GM10248 (cell line): ENCODE results near the gene XYLT1.

Experiments used
- CTCF ChIA-PET: fragments of 300-600 bp; sonication (Branson Sonifier 250); formaldehyde crosslinking; extraction: SDS; loops from one replicate; lab custom pipeline; 2021; ENCODE audit warnings: antibody characterized with exemption; lab: Yijun Ruan, JAX
- POLR2A ChIA-PET: fragments of 350-650 bp; sonication (Branson Sonifier 250); formaldehyde crosslinking; extraction: SDS; loops from one replicate; lab custom pipeline; 2020; ENCODE audit warnings: antibody characterized with exemption; lab: Yijun Ruan, JAX
- DNase-seq: peaks from one replicate; pipeline ENCODE4 v3.0.0; 2012; ENCODE audit errors: extremely low spot score
- CTCF ChIP-seq: IDR thresholded peaks from 2 replicates; pipeline ENCODE4 v1.5.1; 2012; ENCODE audit warnings: mild to moderate bottlenecking, low read depth; ENCODE audit errors: extremely low read depth, missing control alignments, control extremely low read depth

XYLT1 gene

DNA sequence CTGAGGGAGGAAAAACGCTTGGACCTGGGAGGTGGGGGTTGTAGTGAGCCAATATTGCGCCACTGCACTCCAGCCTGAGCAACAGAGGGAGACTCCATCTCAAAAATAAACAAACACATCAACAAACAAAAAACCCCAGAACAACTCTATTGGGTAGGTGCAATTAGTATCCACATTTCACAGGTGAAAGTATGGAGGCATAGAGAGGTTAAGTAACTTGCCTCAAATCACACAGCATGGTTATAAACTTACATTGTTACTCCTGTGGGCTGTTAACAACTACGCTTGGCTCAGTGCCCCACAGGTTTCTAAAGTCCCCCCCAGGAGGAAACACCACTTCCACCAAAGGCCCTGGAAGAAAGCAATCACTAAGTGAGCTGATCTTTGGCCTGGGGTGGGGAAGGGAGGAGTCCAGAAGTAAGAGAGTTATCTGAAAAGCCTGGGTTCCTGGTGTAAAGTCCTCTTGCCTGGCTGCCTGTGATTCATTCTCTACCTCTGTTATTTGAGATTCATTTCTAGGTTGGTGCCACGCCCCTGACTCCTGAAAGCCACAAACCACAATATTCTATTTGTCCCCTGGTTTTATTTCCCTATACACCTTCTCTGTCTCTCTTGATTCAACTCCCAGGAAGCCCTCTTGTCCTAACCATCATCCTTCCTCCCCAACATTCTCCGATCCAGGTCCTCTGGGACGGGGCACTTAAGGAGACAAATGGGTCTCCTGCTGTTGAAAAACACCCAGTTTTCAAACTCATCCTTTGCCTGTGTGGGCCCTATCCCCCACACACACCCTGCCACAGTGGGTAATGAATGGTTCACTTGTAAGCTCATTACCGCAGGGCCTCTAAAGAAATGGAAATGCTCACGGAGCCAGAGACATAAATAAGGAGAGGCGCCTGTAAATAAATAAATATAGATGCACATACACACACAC, 195.4 kb downstream of the XYLT1 start:
- no peak for TF ChIP-seq CTCF
- CTCF ChIA-PET = interaction anchor here (1.0 to 2.5 kb wide), 6 partner anchors 10 to 303 kb away, joined by 3 to 8 read pairs (median 4); no protein-coding TSS in a partner anchor
- DNase-seq = no peak
- POLR2A ChIA-PET = no interaction called here

DNA sequence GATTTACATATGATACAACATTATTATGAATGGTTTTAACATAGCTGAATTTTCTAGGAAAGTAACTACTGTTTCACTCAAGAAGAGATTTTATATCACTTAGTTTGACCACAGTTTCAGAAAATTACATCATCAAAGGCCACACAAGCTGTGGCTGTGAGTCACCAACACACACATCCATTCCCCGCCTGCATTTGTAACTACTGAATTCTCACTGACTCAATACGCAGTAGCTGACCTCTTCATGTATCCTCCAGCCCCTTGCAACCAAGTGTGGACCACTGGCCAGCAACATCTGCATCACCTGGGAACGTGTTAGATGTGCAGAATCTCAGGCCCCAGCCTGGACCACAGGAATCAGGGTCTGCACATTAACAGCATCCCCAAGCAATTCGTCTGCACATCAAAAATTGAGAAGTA, 197.6 kb downstream of the XYLT1 start:
- POLR2A ChIA-PET = no interaction called here
- no peak for TF ChIP-seq CTCF
- DNase-seq = peak; percentile 62
- CTCF ChIA-PET = interaction anchor here (0.9 to 5.9 kb wide), 3 partner anchors 9 to 306 kb away, joined by 3 to 39 read pairs (median 3); no protein-coding TSS in a partner anchor

DNA sequence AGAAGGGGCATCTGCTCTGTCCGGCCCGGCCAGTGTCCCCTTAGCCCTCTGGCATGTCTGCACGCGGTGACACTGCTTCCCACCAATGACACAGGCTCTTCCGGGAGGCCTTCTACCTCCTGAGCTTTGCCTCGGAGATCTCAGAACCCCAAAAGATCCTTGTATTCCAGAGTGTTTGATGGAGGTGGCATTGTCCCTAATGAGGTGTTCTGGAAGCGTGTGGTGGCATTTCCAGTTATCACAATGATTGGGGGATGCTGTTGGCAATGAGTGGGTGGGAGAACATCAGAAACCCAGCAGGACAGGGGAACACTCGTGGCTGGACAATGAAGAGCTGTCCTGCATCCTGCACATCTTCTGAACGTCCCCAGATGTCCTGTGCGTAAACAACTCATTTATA, 198.0 kb downstream of the XYLT1 start:
- POLR2A ChIA-PET = no interaction called here
- no peak for TF ChIP-seq CTCF
- no peak for DNase-seq
- CTCF ChIA-PET = interaction anchor here (0.9 to 5.9 kb wide), 3 partner anchors 10 to 307 kb away, joined by 3 to 39 read pairs (median 3); no protein-coding TSS in a partner anchor

DNA sequence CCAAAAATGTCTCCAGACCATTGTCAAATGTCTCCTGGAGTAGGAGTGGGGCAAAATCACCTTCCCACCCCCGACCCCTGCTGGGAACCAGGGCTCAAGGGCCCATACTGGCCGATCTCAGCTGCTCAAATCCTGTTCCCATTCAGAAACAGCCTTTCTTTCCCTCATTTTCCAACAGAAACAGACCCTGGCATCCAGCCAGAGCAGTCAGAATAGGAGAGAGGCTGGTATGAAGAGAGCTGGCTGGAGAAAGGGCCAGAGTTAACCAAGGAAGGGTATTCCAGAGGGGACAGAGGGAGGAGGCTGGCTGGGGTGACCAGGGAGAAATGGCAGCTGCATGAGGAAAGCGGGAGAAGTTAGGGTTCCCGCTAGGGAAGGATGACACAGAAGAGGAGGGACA, 199.1 kb downstream of the XYLT1 start:
- POLR2A ChIA-PET = no interaction called here
- no peak for DNase-seq
- CTCF ChIA-PET = interaction anchor here (1.1 to 6.3 kb wide), 4 partner anchors 7 to 31 kb away, joined by 3 to 39 read pairs (median 18); no protein-coding TSS in a partner anchor
- TF ChIP-seq CTCF = no peak

DNA sequence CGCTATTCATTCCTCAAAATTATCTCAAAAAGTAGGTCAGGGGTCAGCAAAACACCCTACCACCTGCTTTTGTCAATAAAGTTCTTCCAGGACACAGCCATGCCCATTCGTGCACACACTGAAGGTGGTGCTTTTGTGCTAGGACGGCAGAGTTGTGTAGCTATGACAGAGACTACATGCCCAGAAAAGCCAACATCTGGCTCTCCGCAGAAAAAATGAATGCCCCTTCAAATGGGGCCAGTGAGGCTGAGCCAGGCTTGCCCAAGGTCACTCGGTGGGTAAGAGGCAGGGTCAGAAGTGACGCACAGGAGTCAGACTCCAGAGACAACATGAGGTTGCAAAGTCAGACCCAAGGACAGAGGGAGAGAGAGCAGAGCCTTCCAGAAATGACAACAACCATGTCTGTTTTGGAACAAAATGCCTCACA, 200.1 kb downstream of the XYLT1 start:
- no peak for DNase-seq
- ChIA-PET CTCF (interaction anchor here (1.0 to 6.3 kb wide), 7 partner anchors 8 to 107 kb away, joined by 3 to 39 read pairs (median 3); no protein-coding TSS in a partner anchor), POLR2A (no interaction called here)
- TF ChIP-seq CTCF = no peak

DNA sequence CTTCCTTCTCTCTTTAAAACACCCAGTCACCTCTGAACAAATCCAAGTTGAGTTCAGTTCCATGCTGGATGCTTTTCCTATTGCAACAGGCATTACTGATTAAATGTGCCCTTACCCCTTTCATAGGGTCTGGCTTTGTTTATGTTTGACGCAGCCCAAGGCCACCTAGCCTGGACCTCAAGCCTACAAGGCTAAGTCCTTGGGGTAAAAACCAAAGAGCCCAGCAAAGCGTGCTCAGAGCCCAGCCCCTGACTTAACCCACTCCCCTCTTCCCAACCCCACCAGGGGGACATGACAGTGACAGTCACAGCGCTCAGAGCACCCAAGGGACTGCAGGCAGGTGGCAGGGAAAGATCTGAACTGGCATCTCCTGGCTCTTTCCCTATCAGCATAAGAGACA, 200.6 kb downstream of the XYLT1 start:
- CTCF ChIA-PET = interaction anchor here (0.9 to 6.3 kb wide), 5 partner anchors 8 to 107 kb away, joined by 3 to 39 read pairs (median 4); no protein-coding TSS in a partner anchor

More for the DNA sequence above, 200.6 kb downstream of the XYLT1 start:
- DNase-seq = no peak
- POLR2A ChIA-PET = no interaction called here
- no peak for TF ChIP-seq CTCF
